RWPE2 (cell line): ENCODE results near the gene ANO2.
"Not testable (repeated sequence)": the region's sequence is repeated elsewhere in the genome, so short reads cannot be mapped to it uniquely, and the experiment has no call there.

Experiments used
- ATAC-seq: fragments of 200-7000 bp; cut with Tn5 transposase; 3 replicates; pipeline ENCODE4 v1.9.1; 2021; ENCODE audit warnings: low read depth
- DNase-seq: peaks from one replicate; pipeline ENCODE4 v3.0.0-alpha.2; 2020; ENCODE audit warnings: low spot score
- H3K27ac ChIP-seq: fragments of 450-650 bp; 2 replicates; pipeline ENCODE4 v1.5.1; 2017; ENCODE audit warnings: mild to moderate bottlenecking; ENCODE audit not compliant: poor library complexity, severe bottlenecking
- H3K27me3 ChIP-seq: fragments of 250-450 bp; sonication (Bioruptor Pico); 2 replicates; pipeline ENCODE4 v1.5.1; 2021; ENCODE audit warnings: mild to moderate bottlenecking, moderate library complexity; ENCODE audit not compliant: insufficient read depth, poor library complexity, severe bottlenecking
- H3K36me3 ChIP-seq: fragments of 250-450 bp; sonication (Bioruptor Pico); 2 replicates; pipeline ENCODE4 v1.5.1; 2020; ENCODE audit warnings: low read depth, mild to moderate bottlenecking, moderate library complexity
- H3K4me1 ChIP-seq: fragments of 250-450 bp; sonication (Bioruptor Pico); 2 replicates; pipeline ENCODE4 v1.5.1; 2021; ENCODE audit warnings: mild to moderate bottlenecking, moderate library complexity; ENCODE audit not compliant: insufficient read depth, poor library complexity, severe bottlenecking
- H3K4me3 ChIP-seq: fragments of 250-450 bp; sonication (Bioruptor Pico); 2 replicates; pipeline ENCODE4 v1.5.1; 2021; ENCODE audit warnings: mild to moderate bottlenecking, moderate library complexity; ENCODE audit not compliant: severe bottlenecking
- H3K9me3 ChIP-seq: fragments of 250-450 bp; sonication (Bioruptor Pico); 2 replicates; pipeline ENCODE4 v1.5.1; 2021; ENCODE audit warnings: mild to moderate bottlenecking, moderate library complexity; ENCODE audit not compliant: severe bottlenecking
- TF ChIP-seq, protein P1 (sequence below): fragments of 450-650 bp; IDR thresholded peaks from one replicate; pipeline ENCODE4 v1.5.1; 2017; ENCODE audit warnings: mild to moderate bottlenecking, moderate library complexity; ENCODE audit not compliant: poor library complexity, severe bottlenecking

The ANO2 gene

DNA sequence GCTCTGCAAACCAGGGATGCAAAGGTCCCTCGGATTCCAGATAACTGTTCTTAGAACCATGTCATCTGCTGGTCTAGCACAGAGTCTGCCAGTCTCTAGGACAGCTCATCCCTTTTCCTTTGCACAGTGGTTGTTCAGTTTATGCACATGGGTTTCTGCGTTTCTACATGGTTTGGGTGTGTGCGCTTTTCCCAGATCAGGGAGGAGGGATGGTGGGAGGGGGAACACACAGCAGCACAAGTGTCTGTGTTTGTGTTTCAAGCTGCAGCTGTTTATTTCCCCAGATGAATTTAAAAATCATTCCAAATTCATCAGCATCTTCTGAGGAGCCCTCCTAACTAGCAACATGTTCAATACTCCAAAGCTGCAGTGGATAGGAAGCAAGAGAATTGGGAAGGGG is 45.4 kb downstream of the ANO2 start:
- Histone ChIP-seq H3K4me3 (no peak overlapping the region), H3K4me1 (no peaks in the 10 kb centered on the region), H3K36me3 (no peaks in the 10 kb centered on the region), H3K9me3 (no peaks in the 10 kb centered on the region), H3K27ac (no peak overlapping the region), H3K27me3 (peaks cover 3% of the 10 kb centered on the region)
- ATAC-seq (no peak), DNase-seq (no peak)
- TF ChIP-seq, protein P1, sequence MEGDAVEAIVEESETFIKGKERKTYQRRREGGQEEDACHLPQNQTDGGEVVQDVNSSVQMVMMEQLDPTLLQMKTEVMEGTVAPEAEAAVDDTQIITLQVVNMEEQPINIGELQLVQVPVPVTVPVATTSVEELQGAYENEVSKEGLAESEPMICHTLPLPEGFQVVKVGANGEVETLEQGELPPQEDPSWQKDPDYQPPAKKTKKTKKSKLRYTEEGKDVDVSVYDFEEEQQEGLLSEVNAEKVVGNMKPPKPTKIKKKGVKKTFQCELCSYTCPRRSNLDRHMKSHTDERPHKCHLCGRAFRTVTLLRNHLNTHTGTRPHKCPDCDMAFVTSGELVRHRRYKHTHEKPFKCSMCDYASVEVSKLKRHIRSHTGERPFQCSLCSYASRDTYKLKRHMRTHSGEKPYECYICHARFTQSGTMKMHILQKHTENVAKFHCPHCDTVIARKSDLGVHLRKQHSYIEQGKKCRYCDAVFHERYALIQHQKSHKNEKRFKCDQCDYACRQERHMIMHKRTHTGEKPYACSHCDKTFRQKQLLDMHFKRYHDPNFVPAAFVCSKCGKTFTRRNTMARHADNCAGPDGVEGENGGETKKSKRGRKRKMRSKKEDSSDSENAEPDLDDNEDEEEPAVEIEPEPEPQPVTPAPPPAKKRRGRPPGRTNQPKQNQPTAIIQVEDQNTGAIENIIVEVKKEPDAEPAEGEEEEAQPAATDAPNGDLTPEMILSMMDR, result no peak

DNA sequence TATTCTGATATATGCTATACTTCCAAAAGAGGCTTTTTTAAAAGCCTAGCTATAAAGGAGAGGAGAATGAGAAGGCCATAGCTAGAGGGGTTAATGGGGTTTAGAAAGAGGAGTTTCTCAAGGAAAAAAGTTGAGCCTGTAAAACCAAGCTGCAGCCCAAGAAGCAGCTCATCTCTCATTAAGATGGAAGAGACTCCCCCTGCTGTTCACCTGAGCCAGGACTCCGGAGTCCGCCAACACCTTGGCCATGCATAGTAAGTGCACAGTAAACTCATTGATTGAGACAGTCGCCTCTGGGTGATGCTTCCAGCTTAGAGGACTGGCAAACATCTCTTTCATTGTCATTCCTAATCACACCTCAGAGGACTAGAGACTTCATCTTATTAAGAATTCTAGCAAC is 46.2 kb downstream of the ANO2 start:
- Histone ChIP-seq H3K4me3 (no peak overlapping the region), H3K27me3 (peaks cover 3% of the 10 kb centered on the region), H3K9me3 (no peaks in the 10 kb centered on the region), H3K4me1 (no peaks in the 10 kb centered on the region), H3K27ac (no peak overlapping the region), H3K36me3 (no peaks in the 10 kb centered on the region)
- ATAC-seq (no peak), DNase-seq (no peak)
- TF ChIP-seq, protein P1, result peak; percentile 23

DNA sequence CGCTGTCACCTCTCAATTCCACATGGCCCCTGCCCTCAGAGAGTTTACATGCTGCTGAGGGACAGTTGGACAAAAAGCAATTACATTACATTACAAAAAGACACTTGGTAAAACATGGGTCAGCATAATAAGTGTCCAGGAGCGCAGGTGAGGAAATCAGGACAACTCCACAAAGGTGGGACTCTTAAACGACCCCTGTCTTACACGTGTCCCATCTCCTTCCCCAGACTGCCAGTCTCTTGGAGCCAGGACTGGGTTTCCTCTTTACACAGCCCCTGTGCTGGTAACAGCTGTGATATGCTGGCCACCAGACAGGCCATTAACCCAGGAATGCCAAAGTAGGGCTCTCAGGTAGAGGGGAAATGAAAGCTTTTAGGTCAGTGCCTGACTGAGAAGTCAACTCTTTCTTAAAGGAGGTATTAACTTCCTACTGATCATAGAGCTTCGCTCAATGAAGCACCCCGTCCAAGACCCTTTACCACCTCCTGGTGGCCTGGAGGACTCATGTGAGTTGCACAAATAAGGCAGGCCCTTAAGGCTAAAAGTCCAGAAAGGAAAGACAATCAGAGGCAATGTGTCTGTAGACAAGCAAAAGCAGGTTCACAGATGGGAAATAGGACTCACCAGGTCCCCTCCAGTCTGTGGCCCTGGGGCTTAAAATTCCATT is 55.5 kb downstream of the ANO2 start:
- Histone ChIP-seq H3K27ac (no peak overlapping the region), H3K27me3 (peaks cover 5% of the 10 kb centered on the region), H3K4me3 (no peak overlapping the region), H3K36me3 (no peaks in the 10 kb centered on the region), H3K4me1 (no peaks in the 10 kb centered on the region), H3K9me3 (no peaks in the 10 kb centered on the region)
- DNase-seq (no peak), ATAC-seq (no peak)
- TF ChIP-seq, protein P1, result no peak

DNA sequence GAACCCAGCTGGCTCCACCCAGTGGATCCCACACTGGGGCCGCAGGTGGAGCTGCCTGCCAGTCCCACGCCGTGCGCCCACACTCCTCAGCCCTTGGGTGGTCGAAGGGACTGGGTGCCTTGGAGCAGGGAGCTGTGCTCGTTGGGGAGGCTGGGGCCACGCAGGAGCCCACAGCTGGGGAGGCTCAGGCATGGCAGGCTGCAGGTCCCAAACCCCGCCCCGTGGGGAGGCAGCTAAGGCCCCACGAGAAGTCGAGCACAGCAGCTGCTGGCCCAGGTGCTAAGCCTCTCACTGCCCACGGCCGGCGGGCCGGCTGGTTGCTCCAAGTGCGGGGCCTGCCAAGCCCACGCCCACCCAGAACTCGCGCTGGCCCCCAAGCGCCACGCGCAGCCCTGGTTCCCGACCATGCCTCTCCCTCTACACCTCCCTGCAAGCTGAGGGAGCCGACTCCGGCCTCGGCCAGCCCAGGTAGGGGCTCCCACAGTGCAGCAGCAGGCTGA is 56.2 kb downstream of the ANO2 start:
- no peaks in the 10 kb centered on the region for H3K9me3 ChIP-seq
- no peaks in the 10 kb centered on the region for H3K36me3 ChIP-seq
- H3K4me3 ChIP-seq, result no peak overlapping the region
- H3K27ac ChIP-seq, result no peak overlapping the region
- DNase-seq (no peak), ATAC-seq (no peak)
- TF ChIP-seq, protein P1, result no peak
- peaks cover 5% of the 10 kb centered on the region for H3K27me3 ChIP-seq
- no peaks in the 10 kb centered on the region for H3K4me1 ChIP-seq

DNA sequence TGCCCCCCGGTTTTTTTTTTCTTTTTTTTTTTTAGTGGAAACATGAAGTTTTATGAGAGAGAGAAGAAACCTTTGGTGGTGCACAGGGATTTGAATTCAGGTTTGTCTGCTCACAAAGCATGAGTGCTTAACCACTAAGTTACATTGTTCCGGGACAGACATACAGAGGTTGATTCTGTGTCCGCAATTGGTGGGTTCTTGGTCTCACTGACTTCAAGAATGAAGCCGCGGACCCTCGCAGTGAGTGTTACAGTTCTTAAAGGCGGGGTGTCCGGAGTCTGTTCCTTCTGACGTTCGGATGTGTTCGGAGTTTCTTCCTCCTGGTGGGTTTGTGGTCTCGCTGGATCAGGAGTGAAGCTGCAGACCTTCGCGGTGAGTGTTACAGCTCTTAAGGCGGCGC is 57.2 kb downstream of the ANO2 start:
- H3K4me3 ChIP-seq, H3K27ac ChIP-seq: not testable (repeated sequence)

More for the DNA sequence above, 57.2 kb downstream of the ANO2 start:
- not testable (repeated sequence) for ATAC-seq, H3K36me3 ChIP-seq, H3K9me3 ChIP-seq, H3K27me3 ChIP-seq, H3K4me1 ChIP-seq, DNase-seq
